Kidney (tissue), 14 donors: ENCODE data around the gene QDPR. TPM values are rescaled to one million over a fixed set of nuclear protein-coding genes. Genes with fewer than 3 reads are reported as not detected.

Experiments
- DNase-seq, 5 donors: peaks; one replicate each; pipeline ENCODE4 v3.0.0-alpha.2; 2013 to 2020
- FAIRE-seq: peaks from 2 replicates; lab custom pipeline; 2012; peaks lifted over from hg19 to GRCh38; lab: Jason Lieb, UNC
- H3K27ac ChIP-seq, 2 donors: one replicate each; pipeline ENCODE4 v1.7.0; 2013; ENCODE audit warnings: low read depth in 2 of 2, low read length in 2 of 2, inconsistent platforms in 1 of 2
- H3K27me3 ChIP-seq: one replicate; pipeline ENCODE4 v1.7.1; 2013; ENCODE audit warnings: low read length, inconsistent platforms; ENCODE audit not compliant: control insufficient read depth, insufficient read depth
- H3K36me3 ChIP-seq, 3 donors: one replicate each; pipeline versions ENCODE4 v1.7.0 to v1.7.1; 2013; ENCODE audit warnings: low read length in 3 of 3, control low read depth in 1 of 3, inconsistent platforms in 1 of 3; ENCODE audit not compliant: insufficient read depth in 3 of 3, control insufficient read depth in 2 of 3
- H3K4me1 ChIP-seq, 3 donors: one replicate each; pipeline versions ENCODE4 v1.7.0 to v1.7.1; 2013; ENCODE audit warnings: low read length in 3 of 3, inconsistent platforms in 1 of 3, low read depth in 1 of 3; ENCODE audit not compliant: control insufficient read depth in 2 of 3, insufficient read depth in 2 of 3
- H3K4me3 ChIP-seq, 3 donors: one replicate each; pipeline versions ENCODE4 v1.7.0 to v1.8.1; 2013; ENCODE audit warnings: low read length in 3 of 3, control low read depth in 1 of 3, inconsistent platforms in 1 of 3
- H3K9ac ChIP-seq, 3 donors: one replicate each; pipeline versions ENCODE4 v1.7.0 to v1.7.1; 2013; ENCODE audit warnings: low read length in 3 of 3, control low read depth in 1 of 3, inconsistent platforms in 1 of 3
- H3K9me3 ChIP-seq, 3 donors: one replicate each; pipeline versions ENCODE4 v1.7.0 to v1.7.1; 2013; ENCODE audit warnings: low read length in 3 of 3, control low read depth in 1 of 3, inconsistent platforms in 1 of 3; ENCODE audit not compliant: control insufficient read depth in 2 of 3, insufficient read depth in 1 of 3
- CTCF ChIP-seq: IDR thresholded peaks from 3 replicates; pipeline ENCODE4 v1.5.1; 2012; ENCODE audit warnings: mild to moderate bottlenecking, moderate library complexity, borderline replicate concordance; ENCODE audit not compliant: insufficient read depth; ENCODE audit errors: extremely low read depth
- intact Hi-C: fragments of 100-400 bp; cut with DNase I; formaldehyde crosslinking; loops from one replicate; pipeline ENCODE4 v1.11.1; 2022
- polyA plus RNA-seq: library from polyadenylated mRNA; stranded (reverse); fragments of 350-450 nt; fragmentation: Illumina TruSeq; extraction: RNeasy Lipid Tissue Mini Kit (QIAGEN cat#74804); gene quantifications from one replicate; pipeline ENCODE4 v1.2.3, GENCODE V29; 2014; ENCODE audit warnings: low read depth, low replicate concordance; ENCODE audit not compliant: insufficient read depth
- total RNA-seq: library from RNA; stranded (reverse); fragmentation: NEBNext Ultra II Directional; extraction: Animal tissue kit (Norgen Biotek cat#: 25700); gene quantifications from one replicate; pipeline ENCODE4 v1.2.1, GENCODE V29; 2021
- donor health status: control.
- donor health status: control.
- donor health status: control.
- donor health status: control.
- donor health status: control.
- donor health status: DM: yes; HTN: yes; CAD: no.
- donor health status: Normal renal cell carcinoma (clear cell type).

QDPR gene
- total and polyA plus RNA-seq, 2 donors from 2014 or later, result 33.5 to 208 TPM

- H3K9ac ChIP-seq, result no peak overlapping the region
- no peak for TF ChIP-seq CTCF
- intact Hi-C loops, result loop anchor here (10.0 kb wide), 1 partner anchor 1044 kb away; no protein-coding TSS in a partner anchor
- no peaks in the 10 kb centered on the region for H3K27me3 ChIP-seq
- no peak overlapping the region for H3K4me3 ChIP-seq
- H3K27ac ChIP-seq, result no peak overlapping the region
- FAIRE-seq, result no peak
- no peaks in the 10 kb centered on the region for H3K36me3 ChIP-seq
- no peaks in the 10 kb centered on the region for H3K9me3 ChIP-seq
- no peak for DNase-seq
- no peaks in the 10 kb centered on the region for H3K4me1 ChIP-seq
Measured at GRCh38 chr4:17550549-17550948, 38.7 kb upstream of the QDPR start.

GRCh38 chr4:17546678-17547077, 34.8 kb upstream of the QDPR start:
- no peaks in the 10 kb centered on the region for H3K4me1 ChIP-seq
- no peaks in the 10 kb centered on the region for H3K9me3 ChIP-seq
- no peaks in the 10 kb centered on the region for H3K27me3 ChIP-seq
- H3K27ac ChIP-seq, result no peak overlapping the region
- no peak for FAIRE-seq
- no peaks in the 10 kb centered on the region for H3K36me3 ChIP-seq
- no peak overlapping the region for H3K9ac ChIP-seq
- TF ChIP-seq CTCF, result no peak
- no peak for DNase-seq
- H3K4me3 ChIP-seq, result no peak overlapping the region
- intact Hi-C loops, result loop anchor here (5.0 kb wide), 1 partner anchor 91 kb away; no protein-coding TSS in a partner anchor

GRCh38 chr4:17546222-17546621, 34.3 kb upstream of the QDPR start:
- no peak for DNase-seq
- Histone ChIP-seq H3K4me1 (no peaks in the 10 kb centered on the region), H3K27ac (no peak overlapping the region), H3K27me3 (no peaks in the 10 kb centered on the region), H3K9ac (no peak overlapping the region), H3K9me3 (no peaks in the 10 kb centered on the region), H3K36me3 (no peaks in the 10 kb centered on the region), H3K4me3 (no peak overlapping the region)
- TF ChIP-seq CTCF, result no peak
- intact Hi-C loops, result loop anchor here (5.0 kb wide), 1 partner anchor 91 kb away; no protein-coding TSS in a partner anchor
- FAIRE-seq, result no peak
